CD4-positive, alpha-beta T cell (primary cell): ENCODE measurements around the gene AMZ1. TPM values are rescaled to one million over a fixed set of nuclear protein-coding genes. Genes with fewer than 3 reads are reported as not detected.

Experiments used
- ATAC-seq: fragments of 200-7000 bp; cut with Tn5 transposase; one replicate; pipeline ENCODE4 v1.10.0; 2022; ENCODE audit warnings: mild to moderate bottlenecking; ENCODE audit not compliant: poor library complexity
- CTCF ChIA-PET: fragments of 350-600 bp; sonication (Branson Sonifier 250); formaldehyde crosslinking; loops from one replicate; lab custom pipeline; 2021; ENCODE audit warnings: antibody characterized with exemption, inconsistent platforms; lab: Charles Lee
- POLR2A ChIA-PET: fragments of 350-600 bp; sonication (Branson Sonifier 250); formaldehyde crosslinking; loops from one replicate; lab custom pipeline; 2021; ENCODE audit warnings: antibody characterized with exemption, inconsistent platforms; lab: Charles Lee
- DNase-seq, 14 experiments: peaks; one replicate each; pipeline ENCODE4 v3.0.0-alpha.2; 2013 to 2020; ENCODE audit warnings: mixed read lengths in 2 of 14
- H3K27ac ChIP-seq, 2 donors: one replicate each; pipeline versions ENCODE4 v1.5.1 to v1.7.0; 2013; ENCODE audit warnings: low read length in 2 of 2, low read depth in 1 of 2, mild to moderate bottlenecking in 1 of 2
- H3K27me3 ChIP-seq, 2 experiments: 1 replicate in 1 of 2; 2 replicates in 1 of 2; pipeline versions ENCODE4 v1.6.1 to v1.7.0; 2013; ENCODE audit warnings: low read length in 2 of 2, control low read depth in 1 of 2, mild to moderate bottlenecking in 1 of 2, moderate library complexity in 1 of 2; ENCODE audit not compliant: insufficient read depth in 2 of 2, control insufficient read depth in 1 of 2
- H3K36me3 ChIP-seq: one replicate; pipeline ENCODE4 v1.6.1; 2013; ENCODE audit warnings: low read length, control low read depth; ENCODE audit not compliant: insufficient read depth
- H3K4me1 ChIP-seq: one replicate; pipeline ENCODE4 v1.6.1; 2013; ENCODE audit warnings: low read length, control low read depth; ENCODE audit not compliant: insufficient read depth
- H3K4me3 ChIP-seq: one replicate; pipeline ENCODE4 v1.5.1; 2013; ENCODE audit warnings: mild to moderate bottlenecking, low read length, moderate library complexity
- H3K9me3 ChIP-seq, 2 experiments: 1 replicate in 1 of 2; 2 replicates in 1 of 2; pipeline versions ENCODE4 v1.6.1 to v1.7.0; 2013; ENCODE audit warnings: low read length in 2 of 2, mild to moderate bottlenecking in 2 of 2, control low read depth in 1 of 2, moderate library complexity in 1 of 2; ENCODE audit not compliant: control insufficient read depth in 1 of 2, insufficient read depth in 1 of 2
- H3K27ac Mint-ChIP-seq: one replicate; pipeline ENCODE4 v1.8.0; 2020; ENCODE audit warnings: mixed read lengths
- H3K27me3 Mint-ChIP-seq: one replicate; pipeline ENCODE4 v1.8.0; 2021; ENCODE audit warnings: mixed read lengths
- H3K36me3 Mint-ChIP-seq: one replicate; pipeline ENCODE4 v1.8.0; 2021; ENCODE audit warnings: low read depth, mixed read lengths
- H3K4me1 Mint-ChIP-seq: one replicate; pipeline ENCODE4 v1.8.0; 2021; ENCODE audit warnings: low read depth, mixed read lengths
- H3K4me3 Mint-ChIP-seq: one replicate; pipeline ENCODE4 v1.8.0; 2020; ENCODE audit warnings: mild to moderate bottlenecking, mixed read lengths
- H3K9me3 Mint-ChIP-seq: one replicate; pipeline ENCODE4 v1.8.0; 2020; ENCODE audit warnings: mixed read lengths
- intact Hi-C, 2 experiments: fragments of 100-400 bp; cut with DNase I in 1 of 2; cut with micrococcal nuclease in 1 of 2; formaldehyde crosslinking; loops; one replicate each; pipeline versions ENCODE4 v1.15.1 to v1.9.0; 2023 to 2025; cut with DNase I, micrococcal nuclease
- total RNA-seq, 174 experiments: library from RNA in 2 of 174; stranded (reverse) in 2 of 174; gene quantifications; one replicate each; pipeline ENCODE4 v1.2.3 and lab custom pipeline; 2021 to 2026
- TF ChIP-seq, protein P1 (sequence below): fragments of 200-600 bp; IDR thresholded peaks from one replicate; pipeline ENCODE4 v1.8.0; 2022; ENCODE audit warnings: antibody characterized with exemption, mild to moderate bottlenecking

Gene AMZ1
- total RNA-seq, 2 experiments from 2014 or later: 0.25 to 0.36 TPM

DNA sequence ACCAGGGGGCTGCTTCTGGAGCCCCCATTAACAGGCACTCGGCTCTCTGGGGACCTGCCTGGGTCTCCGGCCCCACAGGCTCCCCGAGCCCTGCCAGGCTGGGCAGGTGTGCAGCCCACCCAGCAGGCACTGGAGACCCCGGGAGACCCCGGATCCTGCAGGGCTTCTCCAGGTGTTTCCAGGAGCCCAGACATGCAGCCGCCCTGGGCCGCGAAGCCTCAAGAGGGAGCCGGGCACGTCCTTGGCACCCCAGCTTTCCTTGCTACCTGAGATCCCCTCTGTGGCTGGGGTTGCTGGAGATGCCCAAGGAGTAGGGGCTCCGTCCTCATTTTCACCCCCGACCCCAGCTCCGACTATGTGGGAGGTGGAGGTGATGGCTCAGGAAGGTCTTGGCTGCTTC is 7.7 kb upstream of the AMZ1 start:
- Mint-ChIP-seq H3K4me1 (no peaks in the 10 kb centered on the region), H3K36me3 (no peaks in the 10 kb centered on the region), H3K27ac (no peak overlapping the region), H3K4me3 (no peak overlapping the region), H3K9me3 (no peaks in the 10 kb centered on the region), H3K27me3 (peaks cover 4% of the 10 kb centered on the region)
- Histone ChIP-seq H3K4me3 (no peak overlapping the region), H3K36me3 (no peaks in the 10 kb centered on the region), H3K9me3 (no peaks in the 10 kb centered on the region), H3K4me1 (peaks cover 4% of the 10 kb centered on the region), H3K27ac (no peak overlapping the region), H3K27me3 (no peaks in the 10 kb centered on the region)
- ChIA-PET CTCF (interaction anchor here (1.7 kb wide), 1 partner anchor 229 kb away, joined by 10 read pairs; no protein-coding TSS in a partner anchor), POLR2A (no interaction called here)
- intact Hi-C loops: no loop called here
- TF ChIP-seq, protein P1, sequence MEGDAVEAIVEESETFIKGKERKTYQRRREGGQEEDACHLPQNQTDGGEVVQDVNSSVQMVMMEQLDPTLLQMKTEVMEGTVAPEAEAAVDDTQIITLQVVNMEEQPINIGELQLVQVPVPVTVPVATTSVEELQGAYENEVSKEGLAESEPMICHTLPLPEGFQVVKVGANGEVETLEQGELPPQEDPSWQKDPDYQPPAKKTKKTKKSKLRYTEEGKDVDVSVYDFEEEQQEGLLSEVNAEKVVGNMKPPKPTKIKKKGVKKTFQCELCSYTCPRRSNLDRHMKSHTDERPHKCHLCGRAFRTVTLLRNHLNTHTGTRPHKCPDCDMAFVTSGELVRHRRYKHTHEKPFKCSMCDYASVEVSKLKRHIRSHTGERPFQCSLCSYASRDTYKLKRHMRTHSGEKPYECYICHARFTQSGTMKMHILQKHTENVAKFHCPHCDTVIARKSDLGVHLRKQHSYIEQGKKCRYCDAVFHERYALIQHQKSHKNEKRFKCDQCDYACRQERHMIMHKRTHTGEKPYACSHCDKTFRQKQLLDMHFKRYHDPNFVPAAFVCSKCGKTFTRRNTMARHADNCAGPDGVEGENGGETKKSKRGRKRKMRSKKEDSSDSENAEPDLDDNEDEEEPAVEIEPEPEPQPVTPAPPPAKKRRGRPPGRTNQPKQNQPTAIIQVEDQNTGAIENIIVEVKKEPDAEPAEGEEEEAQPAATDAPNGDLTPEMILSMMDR: no peak
- ATAC-seq (no peak), DNase-seq (peak in 1 of 14 experiments; percentile 16)

DNA sequence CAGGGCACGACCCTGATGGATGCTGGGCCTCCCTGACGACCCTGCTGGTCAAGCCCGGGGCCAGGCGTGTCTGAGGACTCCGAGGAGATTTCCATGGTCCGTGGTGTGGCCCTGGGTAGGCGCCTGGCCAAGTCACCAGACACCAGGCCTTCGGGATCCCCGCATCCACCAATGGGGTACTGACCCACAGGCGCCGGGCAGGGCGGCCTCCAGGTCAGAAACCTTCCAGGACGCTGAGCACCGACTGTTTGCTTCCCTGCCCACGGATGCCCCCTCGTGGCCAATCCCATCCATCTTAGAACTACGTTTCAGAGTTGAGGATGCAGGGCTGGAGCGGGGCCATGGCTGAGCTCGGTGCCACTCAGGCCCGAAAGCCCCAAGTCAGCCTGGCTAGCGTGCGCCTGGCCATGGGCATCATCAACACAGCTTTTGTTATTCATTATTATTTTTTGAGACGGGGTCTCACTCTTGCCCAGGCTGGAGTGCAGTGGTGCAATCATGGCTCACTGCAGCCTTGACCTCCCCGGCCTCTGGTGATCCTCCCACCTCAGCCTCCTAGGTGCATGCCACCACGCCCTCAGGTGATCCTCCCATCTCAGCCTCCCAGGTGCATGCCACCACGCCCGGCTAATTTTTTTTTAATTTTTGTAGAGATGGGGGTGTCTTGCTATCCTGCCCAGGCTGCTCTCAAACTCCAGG is 7.1 kb upstream of the AMZ1 start:
- Mint-ChIP-seq H3K36me3 (no peaks in the 10 kb centered on the region), H3K27me3 (peaks cover 6% of the 10 kb centered on the region), H3K4me3 (no peak overlapping the region), H3K4me1 (no peaks in the 10 kb centered on the region), H3K27ac (no peak overlapping the region), H3K9me3 (no peaks in the 10 kb centered on the region)
- ChIA-PET POLR2A (no interaction called here), CTCF (interaction anchor here (1.6 to 1.7 kb wide), 2 partner anchors 10 to 230 kb away, joined by 5 to 10 read pairs; no protein-coding TSS in a partner anchor)
- H3K27ac ChIP-seq: no peak overlapping the region
- ATAC-seq (no peak), DNase-seq (peak in 13 of 14 experiments; percentile 14 to 74 (median 48))
- H3K27me3 ChIP-seq: no peaks in the 10 kb centered on the region
- no peaks in the 10 kb centered on the region for H3K36me3 ChIP-seq
- TF ChIP-seq, protein P1: peak; percentile 57
- no peak overlapping the region for H3K4me3 ChIP-seq
- intact Hi-C loops: loop anchor here in 1 of 2 experiments (1.0 kb wide), 2 partner anchors 204 to 230 kb away; no protein-coding TSS in a partner anchor
- no peaks in the 10 kb centered on the region for H3K9me3 ChIP-seq
- H3K4me1 ChIP-seq: peaks cover 4% of the 10 kb centered on the region

DNA sequence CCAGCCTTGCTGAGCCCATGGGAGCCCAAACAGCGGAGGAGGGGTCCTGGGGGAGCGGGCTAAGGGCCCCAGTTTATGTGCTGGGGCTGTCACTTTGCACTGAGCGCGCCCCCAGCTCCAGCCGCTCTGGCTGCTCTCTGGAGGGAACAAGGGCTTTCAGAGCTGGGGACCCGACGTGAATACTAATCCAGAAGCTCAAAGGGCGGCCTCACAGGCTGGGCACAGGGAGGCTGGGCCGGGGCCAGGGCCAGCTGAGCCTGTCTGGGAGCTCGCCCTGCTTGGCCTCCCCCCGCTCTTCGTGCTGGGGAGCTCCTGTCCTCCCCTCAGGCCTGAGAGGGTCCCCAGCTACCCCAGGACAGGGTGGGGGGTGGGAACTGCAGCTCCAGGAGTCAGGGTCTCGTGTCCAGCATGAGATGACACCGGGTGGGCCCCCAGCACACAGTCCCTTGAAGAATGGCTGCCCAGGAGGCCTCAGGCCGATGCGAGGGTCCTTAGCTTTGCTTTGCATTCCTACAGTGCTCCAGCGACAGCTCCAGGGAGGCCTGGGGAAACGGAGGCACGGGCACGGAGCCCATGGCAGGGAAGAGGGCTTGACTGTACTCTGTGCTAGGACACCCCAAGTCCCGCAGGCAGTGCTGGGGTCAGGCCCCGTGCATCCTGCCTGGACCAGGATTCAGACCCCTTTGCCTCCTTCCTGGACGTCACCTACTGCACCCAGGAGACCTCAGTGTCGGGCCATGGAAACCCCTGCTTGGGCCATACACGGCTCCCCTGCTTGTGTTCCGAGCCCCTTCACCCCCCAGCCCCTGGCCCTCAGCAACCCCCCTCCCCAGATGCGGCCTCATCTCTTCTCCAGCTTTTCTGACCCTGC is 5.8 kb upstream of the AMZ1 start:
- Histone ChIP-seq H3K36me3 (no peaks in the 10 kb centered on the region), H3K4me3 (no peak overlapping the region), H3K4me1 (peaks cover 4% of the 10 kb centered on the region), H3K27ac (no peak overlapping the region), H3K27me3 (peaks cover 2 to 3% of the 10 kb centered on the region in 2 experiments), H3K9me3 (no peaks in the 10 kb centered on the region)
- H3K27me3 Mint-ChIP-seq: peaks cover 12% of the 10 kb centered on the region
- ChIA-PET CTCF (interaction anchor here (1.3 to 1.7 kb wide), 3 partner anchors 11 to 231 kb away, joined by 5 to 10 read pairs (median 5); no protein-coding TSS in a partner anchor), POLR2A (no interaction called here)
- no peak overlapping the region for H3K4me3 Mint-ChIP-seq
- DNase-seq (no peak), ATAC-seq (no peak)
- H3K9me3 Mint-ChIP-seq: no peaks in the 10 kb centered on the region
- TF ChIP-seq, protein P1: no peak
- H3K36me3 Mint-ChIP-seq: no peaks in the 10 kb centered on the region
- H3K27ac Mint-ChIP-seq: no peak overlapping the region
- intact Hi-C loops: loop anchor here in 1 of 2 experiments (1.0 kb wide), 2 partner anchors 205 to 231 kb away; no protein-coding TSS in a partner anchor
- H3K4me1 Mint-ChIP-seq: no peaks in the 10 kb centered on the region
